ENCODE measurements around the gene ZFPL1. TPM values are rescaled to one million over a fixed set of nuclear protein-coding genes. Genes with fewer than 3 reads are reported as not detected.
"Not testable (repeated sequence)": the region's sequence is repeated elsewhere in the genome, so short reads cannot be mapped to it uniquely, and the experiment has no call there.

ZFPL1 gene
- total RNA-seq, 1 donor: 60.6 TPM

DNA sequence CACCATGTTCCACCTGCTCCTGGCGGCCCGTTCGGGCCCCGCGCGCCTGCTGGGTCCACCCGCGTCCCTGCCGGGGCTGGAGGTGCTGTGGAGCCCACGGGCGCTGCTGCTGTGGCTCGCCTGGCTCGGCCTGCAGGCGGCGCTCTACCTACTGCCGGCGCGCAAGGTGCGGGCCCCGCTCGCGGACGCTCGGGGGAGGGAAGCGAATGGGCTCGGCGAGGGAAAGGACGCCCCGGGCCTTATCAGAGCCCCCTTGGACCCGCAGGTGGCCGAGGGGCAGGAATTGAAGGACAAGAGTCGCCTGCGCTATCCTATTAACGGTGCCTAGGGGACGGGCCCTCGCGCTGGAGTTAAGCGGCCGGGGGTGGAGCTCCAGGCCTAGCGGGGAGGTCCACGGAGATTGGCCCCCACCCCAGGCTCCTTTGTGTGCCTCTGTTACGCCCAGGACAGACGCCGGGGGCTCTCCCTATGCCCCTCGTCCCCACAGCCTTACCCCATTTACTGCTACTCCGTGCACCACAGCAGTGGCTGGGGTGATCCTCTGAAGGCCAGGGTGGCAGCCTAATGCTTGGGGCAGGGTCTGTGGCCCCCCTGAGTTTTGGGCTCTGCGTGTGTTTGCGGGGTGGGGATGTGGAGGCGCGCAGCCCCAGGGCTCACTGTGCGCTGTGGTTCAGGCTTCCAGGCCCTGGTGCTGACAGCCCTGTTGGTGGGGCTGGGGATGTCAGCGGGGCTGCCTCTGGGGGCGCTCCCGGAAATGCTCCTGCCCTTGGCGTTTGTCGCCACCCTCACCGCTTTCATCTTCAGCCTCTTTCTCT, 28.7 kb downstream of the ZFPL1 start:
- DNase-seq (ENCODE audit: low read depth in 2 of 3, low spot score in 2 of 3): peak; percentile 65 to 70 (median 67)

DNA sequence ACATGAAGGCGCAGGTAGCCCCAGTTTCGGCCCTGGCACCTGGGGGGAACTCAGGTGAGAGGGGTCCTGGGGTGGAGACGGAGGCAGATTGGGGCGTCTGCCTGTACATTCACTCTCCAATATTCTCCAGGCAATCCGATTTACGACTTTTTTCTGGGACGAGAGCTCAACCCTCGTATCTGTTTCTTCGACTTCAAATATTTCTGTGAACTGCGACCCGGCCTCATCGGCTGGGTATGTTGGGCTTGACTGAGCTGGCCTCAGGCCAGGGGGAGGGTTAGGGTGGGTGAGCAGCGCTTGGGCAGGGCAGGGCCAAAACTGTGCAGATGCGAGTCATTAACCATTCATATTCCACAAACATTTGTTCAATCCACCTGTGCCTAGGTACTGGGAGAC, 29.3 kb downstream of the ZFPL1 start:
- DNase-seq (ENCODE audit: low read depth in 2 of 3, low spot score in 2 of 3): no peak

DNA sequence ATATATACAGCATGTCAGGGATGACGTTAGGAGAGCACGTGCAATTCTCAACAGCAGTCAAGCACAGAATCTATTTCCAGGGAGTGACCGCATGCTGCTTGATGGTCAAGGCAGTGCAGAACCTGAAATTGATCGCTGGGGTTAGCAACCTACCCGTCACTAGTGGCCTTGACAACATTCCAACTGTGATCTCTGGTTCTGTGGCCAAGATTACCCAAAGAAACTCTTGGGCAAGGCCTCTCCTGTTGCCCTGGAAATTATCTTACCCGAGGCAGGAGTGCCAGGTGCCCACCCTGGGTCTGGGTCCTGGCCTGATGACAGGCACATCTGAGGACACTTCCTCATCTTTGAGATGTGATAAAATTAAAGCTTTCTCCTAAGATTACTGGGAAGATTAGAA, 29.8 kb downstream of the ZFPL1 start:
- no peak for DNase-seq (ENCODE audit: low read depth in 2 of 3, low spot score in 2 of 3)

DNA sequence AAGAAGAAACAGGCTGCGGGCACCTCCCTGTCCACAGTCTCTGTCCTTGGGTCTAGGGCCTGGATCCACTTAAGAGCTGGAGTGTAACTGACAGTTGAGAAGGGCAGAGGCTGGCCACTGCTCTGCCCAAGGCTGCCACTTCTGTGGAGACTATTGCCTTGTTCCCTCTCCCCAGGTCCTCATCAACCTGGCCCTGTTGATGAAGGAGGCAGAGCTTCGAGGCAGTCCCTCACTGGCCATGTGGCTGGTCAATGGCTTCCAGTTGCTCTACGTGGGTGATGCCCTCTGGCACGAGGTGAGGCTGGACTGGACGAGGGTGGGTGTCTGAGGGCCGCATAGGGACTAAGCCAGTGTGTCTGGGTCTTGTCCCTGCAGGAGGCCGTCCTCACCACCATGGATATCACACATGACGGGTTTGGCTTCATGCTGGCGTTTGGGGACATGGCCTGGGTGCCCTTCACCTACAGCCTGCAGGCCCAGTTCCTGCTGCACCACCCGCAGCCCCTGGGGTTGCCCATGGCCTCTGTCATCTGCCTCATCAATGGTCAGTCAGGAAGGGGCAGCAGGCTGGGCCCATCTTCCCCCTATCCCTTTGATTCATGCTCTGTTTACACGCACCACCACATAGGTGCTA, 30.6 kb downstream of the ZFPL1 start:
- no peak for DNase-seq (ENCODE audit: low read depth in 2 of 3, low spot score in 2 of 3)

DNA sequence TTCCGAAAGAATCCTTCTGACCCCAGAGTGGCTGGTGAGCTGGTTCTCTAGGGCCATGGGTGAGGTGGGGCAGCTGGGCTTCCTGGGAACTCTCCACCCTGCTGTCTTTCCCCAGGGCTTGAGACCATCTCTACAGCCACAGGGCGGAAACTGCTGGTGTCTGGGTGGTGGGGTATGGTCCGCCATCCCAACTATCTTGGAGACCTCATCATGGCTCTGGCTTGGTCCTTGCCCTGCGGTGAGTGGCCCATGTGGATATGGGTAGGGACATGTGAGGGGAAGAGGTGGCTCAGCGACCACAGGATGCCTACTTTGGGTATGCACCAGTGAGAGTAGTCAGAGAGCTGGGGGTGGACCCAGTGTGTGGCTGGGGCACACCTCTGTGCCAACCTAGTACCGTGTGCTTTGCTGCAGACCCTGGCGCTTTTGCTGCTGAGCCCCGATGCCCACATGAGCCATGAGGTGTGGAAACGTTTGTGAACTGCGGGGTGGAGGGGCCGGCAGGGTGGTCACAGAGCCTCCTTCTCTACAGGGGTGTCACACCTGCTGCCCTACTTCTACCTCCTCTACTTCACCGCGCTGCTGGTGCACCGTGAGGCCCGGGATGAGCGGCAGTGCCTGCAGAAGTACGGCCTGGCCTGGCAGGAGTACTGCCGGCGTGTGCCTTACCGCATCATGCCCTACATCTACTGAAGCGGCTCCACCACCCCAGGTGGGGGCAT, 31.5 kb downstream of the ZFPL1 start:
- DNase-seq (ENCODE audit: low read depth in 2 of 3, low spot score in 2 of 3): no peak

DNA sequence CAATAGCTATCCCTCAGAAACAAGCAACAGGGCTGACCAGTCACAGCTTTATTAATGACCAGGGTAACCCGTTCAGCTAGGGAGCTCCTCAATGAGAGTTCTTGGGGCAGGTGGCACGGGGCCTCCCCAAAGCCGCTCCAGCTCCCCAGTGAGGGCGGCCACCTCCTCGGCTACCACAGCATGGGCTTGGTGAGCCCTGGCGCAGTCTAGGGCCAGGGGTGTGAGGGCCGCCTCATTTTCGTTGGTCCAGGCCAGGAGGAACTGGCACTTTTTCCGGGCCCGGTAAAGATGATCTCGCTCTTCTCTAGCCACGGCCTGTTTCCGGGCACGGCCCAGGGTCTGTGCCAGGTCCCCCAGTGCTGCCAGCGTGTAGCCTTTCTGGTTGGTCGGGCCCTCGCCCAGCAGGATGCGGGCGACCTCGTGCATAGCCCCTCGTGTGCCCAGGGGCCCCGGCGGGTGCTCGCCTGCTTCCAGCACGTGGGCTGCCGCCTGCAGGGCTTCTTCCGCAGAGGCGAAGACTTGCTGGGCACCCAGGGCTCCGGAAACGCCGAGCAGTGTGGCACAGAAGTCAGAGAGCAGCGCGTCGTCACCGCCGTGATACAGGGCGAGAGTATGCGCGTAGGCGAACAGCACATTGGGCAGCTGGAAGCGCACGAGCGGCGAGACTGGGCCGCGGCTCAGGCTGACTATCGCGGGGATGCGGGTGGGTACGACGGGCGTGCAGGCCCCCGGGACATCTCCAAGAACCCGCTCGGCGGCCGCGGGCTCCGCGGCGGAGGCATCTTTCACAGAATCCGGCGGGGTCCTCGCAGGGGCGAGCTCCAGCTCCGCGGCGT, 32.6 kb downstream of the ZFPL1 start:
- peak in 2 of 3 donors; percentile 36 to 45 for DNase-seq (ENCODE audit: low read depth in 2 of 3, low spot score in 2 of 3)

DNA sequence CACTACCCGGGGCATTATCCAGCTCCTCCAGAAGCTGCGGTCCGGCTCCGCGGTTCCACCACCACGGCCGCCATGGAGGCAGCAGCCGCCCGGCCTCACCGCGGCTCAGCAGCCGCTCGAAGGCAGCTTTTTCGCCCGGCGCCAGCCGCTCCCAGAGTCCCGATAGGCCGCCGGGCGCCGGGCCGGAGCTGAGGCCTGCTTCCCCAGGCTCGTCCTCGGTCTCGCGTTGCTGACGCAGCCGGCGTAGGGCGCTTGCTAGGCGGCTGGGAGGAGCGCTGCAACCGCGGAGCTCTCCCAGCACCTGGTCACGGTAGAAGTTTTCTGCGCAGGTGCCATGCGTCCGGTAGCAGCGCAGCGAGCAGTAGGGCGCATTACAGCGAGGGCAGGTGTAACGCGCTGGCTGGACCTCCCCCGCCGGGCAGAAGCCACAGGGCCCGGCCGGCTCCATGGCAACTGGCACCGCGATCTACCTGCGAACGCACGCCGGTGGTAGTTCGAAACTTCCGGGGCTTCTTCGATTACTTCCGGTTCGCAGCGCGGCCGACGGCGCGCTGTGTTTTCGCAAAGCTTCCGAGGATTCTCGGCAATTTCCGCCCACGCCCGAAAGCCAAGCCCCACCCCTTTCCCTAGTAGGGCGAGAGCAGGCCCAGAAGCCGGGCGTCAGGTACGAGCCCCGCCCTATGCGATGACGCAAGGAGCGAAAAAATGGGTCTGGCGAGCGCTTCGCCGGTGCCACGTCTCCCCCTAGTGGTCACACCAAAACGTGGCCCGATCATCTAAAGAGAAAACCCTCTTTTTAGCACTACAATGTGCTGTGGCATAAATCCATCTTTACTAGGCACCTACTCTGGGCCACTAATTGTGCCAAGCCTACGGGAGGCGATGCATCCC, 33.4 kb downstream of the ZFPL1 start, which contains the start of gene ZNHIT2:
Gene ZNHIT2, minus strand, starts transcription at position 496 of the 891 bp plus-strand sequence. Its CDS starts 48 bp downstream, at position 448.
- DNase-seq (ENCODE audit: low read depth in 2 of 3, low spot score in 2 of 3): peak; percentile 95 to 99 (median 99)

DNA sequence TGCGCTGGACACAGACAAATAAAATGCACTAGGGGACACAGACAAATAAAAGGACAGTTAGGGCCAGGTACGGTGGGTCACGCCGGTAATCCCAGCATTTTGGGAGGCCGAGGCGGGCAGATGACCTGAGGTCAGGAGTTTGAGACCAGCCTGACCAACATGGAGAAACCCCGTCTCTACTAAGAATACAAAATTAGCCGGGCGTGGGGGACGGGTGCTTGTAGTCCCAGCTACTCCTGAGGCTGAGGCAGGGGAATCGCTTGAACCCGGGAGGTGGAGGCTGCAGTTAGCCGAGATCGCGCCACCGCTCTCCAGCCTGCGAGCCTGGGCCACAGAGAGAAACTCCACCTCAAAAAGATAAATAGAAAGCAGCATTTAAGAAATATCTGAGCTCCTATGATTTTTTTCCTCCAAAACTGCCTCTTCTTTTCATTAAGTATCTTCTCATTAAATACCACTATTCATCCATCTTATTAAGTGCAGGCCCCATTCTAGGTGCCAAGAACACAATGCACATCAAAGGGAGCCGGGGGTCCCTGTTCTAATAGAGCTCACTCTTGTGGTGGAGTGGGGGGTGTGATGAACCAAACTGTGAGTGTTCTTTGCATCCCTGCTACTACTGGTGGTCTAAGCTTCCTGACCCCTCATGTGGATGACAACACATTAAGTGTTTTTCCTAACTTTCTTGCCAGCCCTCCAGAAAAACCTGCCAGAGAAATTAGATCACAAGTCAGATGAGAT, 34.2 kb downstream of the ZFPL1 start:
- DNase-seq (ENCODE audit: low read depth in 2 of 3, low spot score in 2 of 3): no peak

DNA sequence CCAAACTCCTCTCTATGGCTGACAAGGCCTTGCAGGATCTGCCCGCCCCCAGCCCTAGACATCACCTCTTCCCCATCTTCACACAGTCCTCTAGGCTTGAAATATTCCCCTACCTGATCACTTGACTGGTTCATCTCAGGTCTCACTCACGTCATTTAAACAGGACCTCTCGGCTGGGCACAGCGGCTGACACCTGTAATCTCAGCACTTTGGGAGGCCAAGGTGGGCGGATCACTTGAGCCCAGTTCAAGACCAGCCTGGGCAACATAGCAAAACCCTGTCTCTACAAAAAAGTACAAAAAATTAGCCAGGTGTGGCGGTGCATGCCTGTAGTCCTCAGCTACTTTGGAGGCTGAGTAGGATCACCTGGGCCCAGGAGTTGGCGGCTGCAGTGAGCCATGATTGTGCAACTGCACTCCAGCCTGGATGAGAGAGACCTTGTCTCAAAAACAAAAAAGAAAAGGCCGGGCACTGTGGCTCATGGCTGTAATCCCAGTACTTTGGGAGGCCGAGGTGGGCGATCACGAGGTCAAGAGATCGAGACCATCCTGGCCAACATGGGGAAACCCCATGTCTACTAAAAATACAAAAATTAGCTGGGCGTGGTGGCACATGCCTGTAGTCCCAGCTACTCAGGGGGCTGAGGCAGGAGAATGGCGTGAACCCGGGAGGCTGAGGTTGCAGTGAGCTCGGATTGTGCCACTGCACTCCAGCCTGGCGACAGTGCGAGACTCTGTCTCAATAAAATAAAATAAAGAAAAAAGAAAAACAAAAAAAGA, 35.1 kb downstream of the ZFPL1 start:
- not testable (repeated sequence) for DNase-seq (ENCODE audit: low read depth in 2 of 3, low spot score in 2 of 3)

DNA sequence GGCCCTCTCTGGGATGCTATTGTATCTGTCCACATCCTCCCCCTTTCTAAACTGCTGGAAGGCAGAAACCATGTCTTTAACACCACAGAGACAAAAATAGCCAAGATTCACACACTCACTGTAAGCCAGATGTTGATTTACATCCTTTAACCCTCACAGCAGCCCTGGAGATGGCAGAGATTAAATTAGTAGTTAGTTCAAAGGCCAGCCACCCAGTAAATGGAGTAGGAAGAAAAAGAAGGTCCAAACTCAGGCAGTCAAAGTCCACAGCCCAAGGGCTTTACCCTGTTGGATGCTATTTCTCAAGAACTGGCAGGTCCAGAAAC, 35.6 kb downstream of the ZFPL1 start:
- no peak for DNase-seq (ENCODE audit: low read depth in 2 of 3, low spot score in 2 of 3)

DNA sequence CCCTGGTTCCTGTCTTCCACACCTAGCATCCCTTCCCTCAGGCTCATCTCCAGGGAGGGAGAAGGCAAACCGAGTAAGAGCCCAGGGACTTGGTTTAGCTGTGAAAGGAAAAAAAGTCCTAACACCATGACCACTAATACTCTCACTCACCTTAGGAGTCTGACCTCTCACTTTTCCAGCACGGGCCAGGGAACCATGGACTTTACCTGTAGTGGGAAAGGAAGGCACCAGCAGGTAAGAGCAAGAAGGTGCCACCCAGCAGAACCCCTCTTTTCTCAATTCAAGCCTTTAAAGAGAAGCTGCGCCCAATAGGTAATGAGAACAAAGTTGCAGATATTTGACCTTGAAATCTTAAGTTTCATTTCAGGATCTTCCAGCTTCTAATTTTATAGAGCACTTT, 36.8 kb downstream of the ZFPL1 start:
- DNase-seq (ENCODE audit: low read depth in 2 of 3, low spot score in 2 of 3): no peak

DNA sequence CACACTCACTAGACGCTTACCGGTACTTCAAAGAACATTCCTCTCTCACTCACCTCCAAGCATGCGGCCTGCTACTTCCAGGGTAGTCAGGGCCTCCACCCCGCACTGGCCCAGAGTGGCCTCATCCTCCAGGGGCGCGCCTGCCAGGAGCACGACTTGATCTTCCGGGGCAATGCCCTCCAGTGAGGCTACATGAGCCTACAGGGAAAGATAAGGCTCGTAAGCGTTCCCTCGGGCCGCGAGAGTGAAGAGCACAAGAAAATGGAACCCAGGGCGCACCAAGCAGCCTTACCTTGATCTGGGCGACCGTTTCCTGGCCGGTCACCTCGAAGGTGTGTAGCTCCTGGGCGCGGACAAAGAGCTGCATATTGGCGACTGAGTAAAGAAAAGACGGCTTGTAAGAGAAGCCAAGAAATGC, 37.4 kb downstream of the ZFPL1 start:
- DNase-seq (ENCODE audit: low read depth in 2 of 3, low spot score in 2 of 3): peak in 1 of 3 donors; percentile 31

DNA sequence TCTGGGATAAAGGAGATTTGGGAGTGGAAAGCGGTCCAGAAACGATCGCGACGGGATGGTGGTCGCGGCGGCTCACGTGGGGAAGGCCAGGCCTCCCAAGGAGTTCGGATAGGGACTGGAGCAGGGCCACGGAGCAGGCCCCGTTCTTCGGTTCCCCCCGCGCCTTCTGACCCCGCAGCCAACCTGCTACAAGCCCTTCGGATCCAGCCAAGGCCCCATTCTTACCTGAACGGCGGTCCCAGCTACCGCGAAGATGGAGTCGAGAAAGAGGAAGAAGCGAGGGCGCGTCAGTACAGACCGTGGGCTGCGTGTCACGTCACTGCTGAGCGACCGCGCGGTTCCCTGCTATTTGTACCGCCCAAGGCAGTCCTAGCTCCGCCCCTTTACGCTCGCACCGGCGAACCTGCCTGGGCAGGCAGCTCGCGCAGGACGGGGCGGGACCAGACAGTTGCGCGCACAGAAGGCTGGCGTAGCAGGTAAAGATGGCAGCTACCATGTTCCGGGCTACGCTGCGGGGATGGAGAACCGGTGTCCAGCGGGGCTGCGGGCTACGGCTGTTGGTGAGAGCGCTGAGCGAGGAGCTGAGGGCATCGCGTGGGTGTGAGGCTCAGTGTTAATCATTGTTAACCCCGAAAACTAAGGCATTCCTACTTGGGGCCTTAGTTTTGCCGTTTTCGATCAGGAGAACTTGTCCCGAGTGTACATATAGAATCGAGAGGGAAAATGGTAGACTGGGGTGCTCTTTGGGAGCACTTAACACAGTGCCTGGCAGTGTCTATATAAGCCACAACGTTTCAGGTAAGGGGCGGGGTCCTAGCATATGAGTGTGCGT, 38.1 kb downstream of the ZFPL1 start, which contains the start of the genes FAU and MRPL49:
Gene FAU, minus strand, starts transcription at position 270 of the 832 bp plus-strand sequence. CDS start 321 bp downstream, outside the sequence.
Gene MRPL49, plus strand, starts transcription at position 457 of the 832 bp plus-strand sequence. Its CDS starts 26 bp downstream, at position 483.
- DNase-seq (ENCODE audit: low read depth in 2 of 3, low spot score in 2 of 3): peak; percentile 92 to 99 (median 98)

DNA sequence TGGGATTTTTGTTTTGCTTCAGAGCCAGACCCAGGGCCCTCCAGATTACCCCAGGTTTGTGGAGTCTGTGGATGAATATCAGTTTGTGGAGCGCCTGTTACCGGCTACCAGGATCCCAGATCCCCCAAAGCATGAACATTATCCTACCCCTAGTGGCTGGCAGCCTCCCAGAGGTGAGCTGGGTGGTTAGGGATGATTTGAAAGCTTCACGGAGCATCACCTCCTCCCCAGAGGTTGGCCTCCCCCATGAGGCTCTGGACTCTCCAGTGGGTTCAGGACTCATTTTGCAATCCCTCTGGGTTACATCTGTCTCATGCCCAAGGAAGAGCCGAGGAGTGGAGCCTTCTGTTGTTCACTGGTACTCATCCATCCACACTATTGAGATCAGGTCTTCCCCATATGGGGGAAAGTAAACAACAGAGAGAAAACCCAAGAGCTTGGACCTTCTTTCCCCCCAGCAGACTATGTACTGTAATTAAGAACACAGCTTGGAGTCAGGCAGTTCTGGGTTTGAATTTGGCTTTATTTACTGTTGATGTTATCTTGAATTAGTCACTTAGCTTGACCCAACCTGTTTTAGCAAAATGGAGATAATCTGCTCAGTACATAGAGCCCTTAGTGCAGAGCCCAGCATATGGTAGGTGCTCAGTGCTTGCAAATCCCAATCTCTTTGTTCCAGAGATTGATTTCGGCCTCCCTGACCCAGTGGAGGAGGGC, 40.6 kb downstream of the ZFPL1 start:
- DNase-seq (ENCODE audit: low read depth in 2 of 3, low spot score in 2 of 3): no peak

DNA sequence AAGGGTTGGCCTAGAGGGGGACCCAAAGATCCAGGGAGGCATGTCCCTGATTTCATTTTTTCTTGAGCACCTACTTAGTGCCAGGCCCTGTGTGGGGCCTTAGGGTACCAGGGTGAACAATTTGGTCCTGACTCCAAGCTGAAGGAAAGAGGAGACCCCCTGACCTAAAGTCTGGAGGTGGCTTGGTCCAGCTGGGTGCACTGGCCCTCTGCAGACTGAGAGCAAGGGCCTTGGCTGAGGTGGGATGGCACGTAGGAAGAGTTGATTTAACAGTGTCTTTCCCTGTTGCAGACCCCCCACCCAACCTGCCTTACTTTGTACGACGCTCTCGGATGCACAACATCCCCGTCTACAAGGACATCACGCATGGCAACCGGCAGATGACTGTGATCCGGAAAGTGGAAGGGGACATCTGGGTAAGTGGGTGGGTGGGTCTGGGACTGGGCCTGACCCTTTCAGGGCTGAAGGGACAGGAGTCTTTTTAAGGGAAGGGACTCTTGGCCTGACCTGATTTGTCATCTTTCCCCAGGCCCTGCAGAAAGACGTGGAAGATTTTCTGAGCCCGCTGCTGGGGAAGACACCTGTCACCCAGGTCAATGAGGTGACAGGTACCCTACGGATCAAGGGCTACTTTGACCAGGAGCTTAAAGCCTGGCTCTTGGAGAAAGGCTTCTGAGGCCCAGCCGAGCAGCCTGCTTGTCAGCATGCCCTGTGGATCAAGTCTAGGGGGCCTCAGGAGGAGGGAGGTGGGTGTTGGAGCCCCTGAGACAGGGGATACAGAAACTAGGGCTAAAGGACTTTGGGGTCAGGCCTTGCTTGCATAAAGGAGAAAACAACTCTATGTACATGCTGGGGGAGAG, 41.4 kb downstream of the ZFPL1 start:
- DNase-seq (ENCODE audit: low read depth in 2 of 3, low spot score in 2 of 3): no peak
